PC-9 (cell line): ENCODE results near the gene IFT122.

Experiments used
- CTCF ChIP-seq: fragments of 200-600 bp; sonication (generic); conservative IDR thresholded peaks from 2 replicates; pipeline ENCODE4 v1.6.1; 2017; ENCODE audit warnings: mixed run types, antibody characterized with exemption, mild to moderate bottlenecking, moderate library complexity
- EZH2 ChIP-seq: fragments of 200-600 bp; sonication (generic); IDR thresholded peaks from 2 replicates; pipeline ENCODE4 v1.8.0; 2017; ENCODE audit warnings: antibody characterized with exemption, low read depth

GRCh38 chr3:129549006-129549800 lies 109.2 kb downstream of the IFT122 start:
- no peak for TF ChIP-seq CTCF
- TF ChIP-seq EZH2 = no peak
